ENCODE data around the gene OR2T6. TPM values are rescaled to one million over a fixed set of nuclear protein-coding genes. Genes with fewer than 3 reads are reported as not detected.
A peak's percentile ranks its signal among the peaks of the same experiment; 100 is the strongest.

Gene OR2T6
- total RNA-seq, 1 experiment from 2014 or later = not detected

DNA sequence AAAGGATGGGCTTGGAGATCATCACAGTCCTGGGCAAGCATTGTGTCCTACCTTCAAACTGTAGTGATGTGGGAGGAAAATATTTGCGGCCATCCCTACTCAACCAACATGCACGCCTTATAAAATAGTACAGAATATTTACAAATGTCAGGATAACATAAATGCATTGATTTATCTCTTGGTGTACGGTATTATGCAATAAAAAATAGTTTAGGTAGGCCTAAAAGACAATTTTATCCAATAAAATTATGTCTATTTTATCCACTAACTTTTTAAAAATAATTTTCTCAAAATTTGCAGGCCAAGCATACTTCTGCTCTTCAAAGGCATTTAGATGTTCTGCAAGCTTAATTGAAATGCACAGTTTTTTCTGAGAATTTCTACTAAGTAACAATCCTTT, 27.2 kb downstream of the OR2T6 start, which contains the start of gene OR2T1:
TSS of gene OR2T1 (plus strand) at position 301 of the 400 bp plus-strand sequence. CDS start 3,100 bp downstream, outside the sequence.
- no peak for DNase-seq (ENCODE audit: low read depth, low spot score)
- ChIA-PET CTCF (no interaction called here), POLR2A (no interaction called here)
- no peaks in the 10 kb centered on the region for H3K36me3 ChIP-seq (ENCODE audit: control insufficient read depth, insufficient read depth, low read length)
- in situ Hi-C loops (cut with HindIII; ENCODE audit: low pct_unique_long_range_greater_than_20kb, low sequenced_read_pairs) (no loop called here), intact Hi-C loops (cut with micrococcal nuclease; ENCODE audit: unreplicated experiment) (no loop called here)
- BruUV-seq (replicated peaks) = no TSS peak
- no peaks in the 10 kb centered on the region for H3K27me3 ChIP-seq (ENCODE audit: control insufficient read depth, insufficient read depth, low read length)
- no peak for ATAC-seq
- no peaks in the 10 kb centered on the region for H3K4me1 ChIP-seq (ENCODE audit: control insufficient read depth, insufficient read depth, low read length)
- peaks cover 2% of the 10 kb centered on the region; the same call in 1 of the 2 replicates for H3K9me3 ChIP-seq (ENCODE audit: control insufficient read depth, insufficient read depth, low read depth, low read length)
- no peak within 1 kb of the TSS for H3K4me3 ChIP-seq (ENCODE audit: low read depth in 2 of 2, low read length in 2 of 2)
- TF ChIP-seq, protein P1, sequence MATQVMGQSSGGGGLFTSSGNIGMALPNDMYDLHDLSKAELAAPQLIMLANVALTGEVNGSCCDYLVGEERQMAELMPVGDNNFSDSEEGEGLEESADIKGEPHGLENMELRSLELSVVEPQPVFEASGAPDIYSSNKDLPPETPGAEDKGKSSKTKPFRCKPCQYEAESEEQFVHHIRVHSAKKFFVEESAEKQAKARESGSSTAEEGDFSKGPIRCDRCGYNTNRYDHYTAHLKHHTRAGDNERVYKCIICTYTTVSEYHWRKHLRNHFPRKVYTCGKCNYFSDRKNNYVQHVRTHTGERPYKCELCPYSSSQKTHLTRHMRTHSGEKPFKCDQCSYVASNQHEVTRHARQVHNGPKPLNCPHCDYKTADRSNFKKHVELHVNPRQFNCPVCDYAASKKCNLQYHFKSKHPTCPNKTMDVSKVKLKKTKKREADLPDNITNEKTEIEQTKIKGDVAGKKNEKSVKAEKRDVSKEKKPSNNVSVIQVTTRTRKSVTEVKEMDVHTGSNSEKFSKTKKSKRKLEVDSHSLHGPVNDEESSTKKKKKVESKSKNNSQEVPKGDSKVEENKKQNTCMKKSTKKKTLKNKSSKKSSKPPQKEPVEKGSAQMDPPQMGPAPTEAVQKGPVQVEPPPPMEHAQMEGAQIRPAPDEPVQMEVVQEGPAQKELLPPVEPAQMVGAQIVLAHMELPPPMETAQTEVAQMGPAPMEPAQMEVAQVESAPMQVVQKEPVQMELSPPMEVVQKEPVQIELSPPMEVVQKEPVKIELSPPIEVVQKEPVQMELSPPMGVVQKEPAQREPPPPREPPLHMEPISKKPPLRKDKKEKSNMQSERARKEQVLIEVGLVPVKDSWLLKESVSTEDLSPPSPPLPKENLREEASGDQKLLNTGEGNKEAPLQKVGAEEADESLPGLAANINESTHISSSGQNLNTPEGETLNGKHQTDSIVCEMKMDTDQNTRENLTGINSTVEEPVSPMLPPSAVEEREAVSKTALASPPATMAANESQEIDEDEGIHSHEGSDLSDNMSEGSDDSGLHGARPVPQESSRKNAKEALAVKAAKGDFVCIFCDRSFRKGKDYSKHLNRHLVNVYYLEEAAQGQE (IDR thresholded peaks at IDR 0.05; ENCODE audit: insufficient read depth in 1 of 2, low read depth in 2 of 2, low read length in 1 of 2) = no peak
- TF ChIP-seq, protein P2, sequence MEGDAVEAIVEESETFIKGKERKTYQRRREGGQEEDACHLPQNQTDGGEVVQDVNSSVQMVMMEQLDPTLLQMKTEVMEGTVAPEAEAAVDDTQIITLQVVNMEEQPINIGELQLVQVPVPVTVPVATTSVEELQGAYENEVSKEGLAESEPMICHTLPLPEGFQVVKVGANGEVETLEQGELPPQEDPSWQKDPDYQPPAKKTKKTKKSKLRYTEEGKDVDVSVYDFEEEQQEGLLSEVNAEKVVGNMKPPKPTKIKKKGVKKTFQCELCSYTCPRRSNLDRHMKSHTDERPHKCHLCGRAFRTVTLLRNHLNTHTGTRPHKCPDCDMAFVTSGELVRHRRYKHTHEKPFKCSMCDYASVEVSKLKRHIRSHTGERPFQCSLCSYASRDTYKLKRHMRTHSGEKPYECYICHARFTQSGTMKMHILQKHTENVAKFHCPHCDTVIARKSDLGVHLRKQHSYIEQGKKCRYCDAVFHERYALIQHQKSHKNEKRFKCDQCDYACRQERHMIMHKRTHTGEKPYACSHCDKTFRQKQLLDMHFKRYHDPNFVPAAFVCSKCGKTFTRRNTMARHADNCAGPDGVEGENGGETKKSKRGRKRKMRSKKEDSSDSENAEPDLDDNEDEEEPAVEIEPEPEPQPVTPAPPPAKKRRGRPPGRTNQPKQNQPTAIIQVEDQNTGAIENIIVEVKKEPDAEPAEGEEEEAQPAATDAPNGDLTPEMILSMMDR (IDR thresholded peaks at IDR 0.05) = no peak
- TF ChIP-seq POLR2AphosphoS5 (IDR thresholded peaks at IDR 0.05; ENCODE audit: low read depth, low read length) = no peak
- TF ChIP-seq TCF7L2 (IDR thresholded peaks at IDR 0.05; ENCODE audit: low read depth, low read length) = no peak
- TF ChIP-seq SIN3A (IDR thresholded peaks at IDR 0.05; ENCODE audit: borderline replicate concordance, insufficient read depth, low read depth, low read length) = no peak
- H3K27ac ChIP-seq (ENCODE audit: low read length) = no peak within 1 kb of the TSS

DNA sequence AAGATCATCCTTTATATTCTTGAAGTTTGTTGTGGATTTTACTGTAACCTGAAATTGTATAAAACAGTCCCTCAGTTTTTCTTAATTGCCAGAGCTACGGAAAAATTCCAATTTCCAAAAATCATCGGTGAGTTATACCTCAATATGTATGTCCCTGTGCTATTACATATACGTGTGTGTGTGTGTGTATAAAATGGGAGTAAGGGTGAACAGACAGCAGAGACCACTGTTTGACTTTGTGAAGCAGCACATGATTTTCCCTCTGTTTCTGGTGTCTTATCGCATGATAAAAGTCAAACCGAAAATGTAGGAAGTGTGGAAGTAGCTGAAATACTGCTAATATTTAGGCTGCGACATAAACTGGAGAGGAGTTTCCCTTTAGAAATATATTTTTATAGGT, 28.5 kb downstream of the OR2T6 start:
- TF ChIP-seq, protein P1 (IDR thresholded peaks at IDR 0.05; ENCODE audit: insufficient read depth in 1 of 2, low read depth in 2 of 2, low read length in 1 of 2) = no peak
- TF ChIP-seq SIN3A (IDR thresholded peaks at IDR 0.05; ENCODE audit: borderline replicate concordance, insufficient read depth, low read depth, low read length) (no peak), POLR2AphosphoS5 (IDR thresholded peaks at IDR 0.05; ENCODE audit: low read depth, low read length) (no peak), TCF7L2 (IDR thresholded peaks at IDR 0.05; ENCODE audit: low read depth, low read length) (no peak)
- TF ChIP-seq, protein P2 (IDR thresholded peaks at IDR 0.05) = no peak
- DNase-seq (ENCODE audit: low read depth, low spot score) (peak; percentile 22), ATAC-seq (no peak)
- Histone ChIP-seq H3K27me3 (ENCODE audit: control insufficient read depth, insufficient read depth, low read length) (no peaks in the 10 kb centered on the region), H3K4me3 (ENCODE audit: low read depth in 2 of 2, low read length in 2 of 2) (no peak overlapping the region), H3K27ac (ENCODE audit: low read length) (no peak overlapping the region), H3K36me3 (ENCODE audit: control insufficient read depth, insufficient read depth, low read length) (no peaks in the 10 kb centered on the region), H3K9me3 (ENCODE audit: control insufficient read depth, insufficient read depth, low read depth, low read length) (peaks cover 2% of the 10 kb centered on the region; the same call in 1 of the 2 replicates), H3K4me1 (ENCODE audit: control insufficient read depth, insufficient read depth, low read length) (no peaks in the 10 kb centered on the region)
- ChIA-PET POLR2A (no interaction called here), CTCF (interaction anchor here (0.7 kb wide), 1 partner anchor 38 kb away, joined by 3 read pairs; no protein-coding TSS in a partner anchor)
- intact Hi-C loops (cut with micrococcal nuclease; ENCODE audit: unreplicated experiment) (no loop called here), in situ Hi-C loops (cut with HindIII; ENCODE audit: low pct_unique_long_range_greater_than_20kb, low sequenced_read_pairs) (no loop called here)
- no TSS peak for BruUV-seq (replicated peaks)

Data from Panc1 (cell line).